Kidney tubule cell (primary cell): ENCODE data around the gene GATC.
A peak's percentile ranks its signal among the peaks of the same experiment; 100 is the strongest.
"Not testable (repeated sequence)": the region's sequence is repeated elsewhere in the genome, so short reads cannot be mapped to it uniquely, and the experiment has no call there.

Source experiments
- DNase-seq: peaks from one replicate; pipeline ENCODE4 v3.0.0-alpha.2; 2018; ENCODE audit warnings: low spot score

The GATC gene

DNA sequence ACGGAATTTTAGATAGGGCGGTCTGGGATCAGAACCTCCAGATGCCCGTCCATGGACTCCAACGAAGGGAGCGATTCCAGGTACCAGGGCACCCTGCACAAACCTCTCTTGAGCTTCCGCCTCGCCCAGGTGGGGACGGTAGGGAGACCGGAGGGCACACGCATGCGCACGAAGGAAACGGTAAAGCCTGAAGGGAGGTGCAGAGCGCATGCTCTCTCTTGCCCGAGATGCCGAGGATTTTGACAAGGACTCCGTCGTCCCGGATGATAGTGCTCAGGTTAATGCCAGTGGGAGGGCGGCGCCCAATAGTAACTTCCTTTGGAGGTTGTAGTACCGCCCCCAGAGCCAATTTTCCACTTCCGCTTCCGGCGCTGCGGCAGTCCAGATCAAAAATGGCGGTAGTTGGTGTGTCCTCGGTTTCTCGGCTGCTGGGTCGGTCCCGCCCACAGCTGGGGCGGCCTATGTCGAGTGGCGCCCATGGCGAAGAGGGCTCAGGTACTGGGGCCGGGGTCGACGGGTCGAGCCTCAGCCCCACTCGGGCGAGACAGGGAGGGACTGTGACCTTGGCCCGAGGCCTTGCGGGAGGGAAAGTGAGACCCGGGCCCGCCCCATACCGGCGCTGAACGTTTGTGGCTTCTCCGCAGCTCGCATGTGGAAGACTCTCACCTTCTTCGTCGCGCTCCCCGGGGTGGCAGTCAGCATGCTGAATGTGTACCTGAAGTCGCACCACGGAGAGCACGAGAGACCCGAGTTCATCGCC, 8.3 kb upstream of the GATC start, which contains the start of gene COX6A1:
Gene COX6A1, plus strand, starts transcription at position 379 of the 760 bp plus-strand sequence. Its CDS starts 14 bp downstream, at position 393.
- peak; percentile 99 for DNase-seq

DNA sequence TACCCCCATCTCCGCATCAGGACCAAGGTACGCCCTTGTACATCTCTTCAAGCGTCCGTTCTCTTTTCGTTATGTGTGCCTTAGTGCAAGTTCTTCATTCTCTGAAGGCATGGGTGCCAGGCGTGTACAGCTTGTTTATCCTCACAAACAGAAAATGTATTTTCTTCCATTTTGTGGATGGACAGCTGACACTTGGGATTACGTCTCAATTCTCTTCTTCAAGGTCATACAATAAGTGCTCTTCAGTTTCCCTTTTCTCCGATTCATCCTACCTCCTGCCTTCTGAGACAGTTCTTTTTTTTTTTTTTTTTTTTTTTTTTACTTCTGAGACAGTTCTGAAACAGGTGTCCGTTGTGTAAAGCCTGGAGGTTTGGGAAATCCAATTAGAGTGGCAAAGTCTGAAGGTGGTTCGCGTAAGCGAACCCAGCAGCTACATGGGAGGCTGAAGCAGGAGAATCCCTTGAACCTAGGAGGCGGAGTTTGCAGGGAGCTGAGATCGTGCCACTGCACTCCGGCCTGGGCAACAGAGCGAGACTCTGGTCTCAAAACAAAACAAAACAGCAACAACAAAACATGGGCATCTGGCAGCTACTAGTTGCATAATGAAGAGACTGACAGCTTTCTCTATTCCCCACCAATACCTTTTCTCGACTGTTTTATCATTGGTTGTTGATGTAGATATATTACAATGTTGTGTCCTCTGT, 7.6 kb upstream of the GATC start:
- peak; percentile 25 for DNase-seq

DNA sequence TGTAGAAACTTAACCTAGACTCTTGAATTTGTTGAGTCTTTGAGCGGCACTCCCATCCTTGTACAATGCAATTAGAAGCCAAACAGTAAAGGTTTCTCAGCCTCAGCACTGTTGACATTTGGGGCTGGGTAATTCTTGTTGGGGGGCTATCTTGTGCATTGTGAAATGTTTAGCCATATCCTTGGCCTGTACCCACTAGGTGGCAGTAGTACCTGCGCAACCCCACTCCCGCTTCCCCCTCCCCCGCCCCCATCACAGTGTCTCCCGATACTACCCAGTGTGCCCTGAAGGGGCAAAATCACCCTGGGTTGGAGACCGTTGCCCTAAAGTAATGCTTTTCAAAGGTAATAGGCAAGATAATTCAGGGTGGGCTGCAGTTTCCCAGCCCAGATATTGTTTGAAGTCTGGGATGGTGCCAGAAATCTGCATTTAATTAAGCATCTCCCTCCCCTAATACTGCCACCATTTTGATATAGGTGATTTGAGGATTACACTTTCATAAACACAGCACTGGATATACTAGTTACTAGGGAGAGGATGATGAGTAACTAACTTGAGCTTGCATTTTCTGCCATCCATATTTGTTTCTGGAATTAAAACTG, 6.5 kb upstream of the GATC start:
- peak; percentile 69 for DNase-seq

DNA sequence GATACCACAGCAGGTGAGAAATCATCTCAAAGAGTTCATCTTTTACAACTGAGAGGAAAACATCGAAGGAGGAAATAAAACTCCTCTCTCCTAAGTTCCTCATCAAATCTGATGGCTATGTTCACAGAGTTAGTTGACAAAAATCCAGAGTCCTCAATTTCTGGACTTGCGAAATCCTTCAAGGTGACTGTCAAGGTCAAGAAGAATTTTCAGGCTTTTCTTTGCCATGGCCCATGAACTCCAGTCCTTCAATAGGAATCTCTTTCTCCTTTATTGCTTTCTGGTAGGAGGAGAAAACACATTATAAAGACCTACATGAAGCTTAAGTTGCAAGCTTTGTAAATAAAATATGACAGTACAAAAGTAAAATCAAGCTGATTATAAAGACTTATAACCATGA, 1.6 kb upstream of the GATC start:
- no peak for DNase-seq

DNA sequence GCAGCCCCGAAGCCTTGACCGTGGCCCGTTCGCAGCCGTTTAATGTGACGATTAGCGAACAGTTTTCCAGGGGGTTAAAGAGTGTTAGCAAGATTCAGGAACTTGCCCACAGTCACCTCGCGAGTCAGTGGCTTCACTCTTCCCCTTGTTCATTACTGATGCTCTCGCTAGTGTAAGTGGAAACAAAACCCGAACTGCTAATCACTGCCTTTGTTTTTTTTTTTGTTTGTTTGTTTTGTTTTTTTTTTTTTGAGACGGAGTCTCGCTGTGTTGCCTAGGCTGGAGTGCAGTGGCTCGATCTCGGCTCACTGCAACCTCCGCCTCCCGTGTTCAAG, 567 bp downstream of the GATC start:
- DNase-seq: not testable (repeated sequence)

DNA sequence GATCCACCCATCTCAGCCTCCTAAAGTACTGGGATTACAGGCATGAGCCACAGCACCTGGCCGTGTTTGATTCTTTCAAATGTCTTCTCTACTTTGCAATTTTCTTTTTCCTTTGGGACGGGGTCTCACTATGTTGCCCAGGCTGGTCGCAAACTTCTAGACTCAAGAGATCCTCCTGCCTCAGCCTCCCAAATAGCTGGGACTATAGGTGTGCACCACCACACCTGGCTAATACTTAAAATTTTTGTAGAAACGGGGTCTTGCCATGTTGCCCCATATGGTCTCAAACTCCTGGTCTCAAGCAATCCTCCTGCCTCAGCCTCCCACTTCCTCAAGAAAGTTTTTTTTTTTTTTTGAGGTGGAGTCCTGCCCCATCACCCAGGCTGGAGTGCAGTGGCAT, 1.7 kb downstream of the GATC start:
- DNase-seq: no peak

DNA sequence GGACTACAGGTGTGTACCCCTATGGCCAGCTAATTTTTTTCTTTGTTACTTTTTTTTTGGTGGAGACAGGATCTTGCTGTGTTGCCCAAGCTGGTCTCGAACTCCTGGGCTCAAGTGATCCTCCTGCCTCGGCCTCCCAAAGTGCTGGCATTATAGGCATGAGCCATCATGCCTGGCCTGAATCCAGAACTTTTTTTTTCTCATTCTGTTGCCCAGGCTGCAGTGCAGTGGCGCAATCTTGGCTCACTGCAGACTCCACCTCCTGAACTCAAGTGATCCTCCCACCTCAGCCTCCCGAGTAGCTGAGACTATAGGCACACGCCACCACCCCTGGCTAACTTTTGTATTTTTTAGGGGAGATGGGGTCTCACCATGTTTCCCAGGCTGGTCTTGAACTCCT, 6.3 kb downstream of the GATC start:
- DNase-seq: not testable (repeated sequence)

DNA sequence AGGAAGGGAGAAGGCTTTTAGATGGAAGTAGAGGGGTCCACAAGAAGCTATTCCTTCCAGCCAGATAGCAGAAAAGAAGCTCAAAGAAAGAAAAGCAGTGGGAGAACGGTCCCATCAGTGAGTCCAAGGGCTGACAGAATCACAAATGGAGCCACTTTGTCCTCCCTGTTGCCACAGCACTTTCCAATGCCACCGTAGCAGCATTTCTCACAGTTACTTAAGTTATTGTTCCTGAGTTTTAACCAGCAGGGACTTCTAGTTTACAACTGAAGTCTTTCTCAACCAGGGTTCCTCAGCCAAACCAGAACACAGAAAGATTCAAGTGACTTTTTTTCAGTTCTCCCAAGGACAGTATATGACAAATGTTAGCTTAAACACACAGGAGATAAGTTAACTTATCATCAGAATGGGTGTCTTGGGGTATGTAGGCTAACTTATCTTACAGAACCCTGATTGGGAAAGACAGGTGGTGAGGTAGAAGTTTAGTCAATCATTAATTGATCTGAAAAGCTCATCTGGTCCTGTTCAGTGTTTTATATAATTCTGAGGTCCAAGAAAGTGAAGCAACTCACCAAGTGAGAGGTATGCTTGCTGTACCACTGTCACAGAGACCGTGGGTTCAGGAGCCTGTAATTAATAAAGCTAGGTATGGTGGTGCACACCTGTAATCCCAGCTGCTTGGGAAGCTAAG, 7.0 kb downstream of the GATC start:
- no peak for DNase-seq

DNA sequence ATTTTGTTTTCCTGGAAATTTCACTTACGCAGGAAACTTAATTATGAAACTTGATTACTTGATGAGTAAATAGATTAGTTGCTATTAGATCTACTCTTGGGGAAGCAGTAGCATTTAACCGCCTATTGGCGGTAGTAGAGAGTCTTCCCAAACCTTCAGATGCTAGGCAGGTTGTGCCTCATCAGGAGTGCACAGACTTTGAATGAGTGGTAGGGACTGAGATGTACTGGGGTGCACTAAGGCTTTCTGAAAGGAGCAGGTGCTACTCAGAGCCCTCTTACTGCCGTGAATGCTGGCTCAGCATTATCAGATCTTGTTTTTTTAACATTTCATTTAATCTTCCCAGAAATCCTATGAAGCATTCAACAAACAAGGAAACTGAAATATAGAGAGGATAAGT, 7.7 kb downstream of the GATC start:
- peak; percentile 45 for DNase-seq

DNA sequence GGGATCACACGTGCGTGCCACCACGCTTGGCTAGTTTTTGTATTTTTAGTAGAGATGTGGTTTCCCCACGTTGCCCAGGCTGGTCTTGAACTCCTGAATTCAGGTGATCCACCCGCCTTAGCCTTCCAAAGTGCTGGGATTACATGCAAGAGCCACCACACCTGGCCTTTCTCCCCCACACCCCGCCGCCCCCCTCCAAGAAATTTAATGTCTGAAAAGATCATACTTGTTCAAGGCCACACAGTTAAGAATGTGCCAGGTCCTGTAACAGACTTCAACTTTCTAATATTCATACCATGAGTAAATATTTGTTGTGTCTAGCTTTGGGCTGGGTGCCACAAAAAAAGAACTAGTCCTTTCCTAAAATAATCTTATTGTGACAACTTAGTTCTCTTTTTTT, 9.1 kb downstream of the GATC start:
- DNase-seq: no peak

DNA sequence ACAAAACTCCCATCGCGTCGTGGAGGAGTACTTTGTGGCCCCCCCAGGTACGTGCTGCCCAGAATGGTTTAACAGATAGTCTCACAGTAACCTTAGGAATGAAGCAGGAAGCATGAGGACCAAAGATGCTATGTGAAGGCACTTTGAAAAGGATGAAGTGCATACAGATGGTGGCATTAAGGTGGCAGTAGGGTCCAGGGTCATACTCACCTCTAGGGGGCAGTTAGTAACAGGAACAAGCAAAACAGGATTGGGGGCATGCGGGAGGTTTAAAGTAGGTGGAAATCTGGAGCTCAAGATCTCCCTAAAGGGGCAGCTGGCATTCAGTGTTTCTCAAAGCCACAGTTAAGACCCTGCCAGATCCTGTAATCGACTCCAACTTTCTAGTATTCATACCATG, 10.9 kb downstream of the GATC start:
- no peak for DNase-seq

DNA sequence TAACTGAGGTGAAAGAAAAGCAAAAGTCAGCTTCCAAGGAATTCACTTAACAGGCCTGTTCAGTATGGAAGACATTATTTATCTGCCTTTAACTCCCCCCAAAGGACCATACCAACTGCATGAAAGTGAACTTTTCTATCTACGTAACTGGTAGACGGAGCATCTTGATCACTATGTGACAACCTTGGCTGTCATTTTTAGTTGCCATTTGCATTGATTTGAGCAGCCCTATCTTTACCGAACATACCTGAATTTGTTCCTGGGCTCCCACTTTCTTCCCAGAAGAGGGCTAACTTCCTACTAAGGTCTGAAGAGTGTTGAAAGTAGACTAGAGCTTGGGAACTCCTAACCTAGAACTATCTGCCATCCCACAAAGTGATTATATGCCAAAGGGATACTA, 13.9 kb downstream of the GATC start:
- no peak for DNase-seq

DNA sequence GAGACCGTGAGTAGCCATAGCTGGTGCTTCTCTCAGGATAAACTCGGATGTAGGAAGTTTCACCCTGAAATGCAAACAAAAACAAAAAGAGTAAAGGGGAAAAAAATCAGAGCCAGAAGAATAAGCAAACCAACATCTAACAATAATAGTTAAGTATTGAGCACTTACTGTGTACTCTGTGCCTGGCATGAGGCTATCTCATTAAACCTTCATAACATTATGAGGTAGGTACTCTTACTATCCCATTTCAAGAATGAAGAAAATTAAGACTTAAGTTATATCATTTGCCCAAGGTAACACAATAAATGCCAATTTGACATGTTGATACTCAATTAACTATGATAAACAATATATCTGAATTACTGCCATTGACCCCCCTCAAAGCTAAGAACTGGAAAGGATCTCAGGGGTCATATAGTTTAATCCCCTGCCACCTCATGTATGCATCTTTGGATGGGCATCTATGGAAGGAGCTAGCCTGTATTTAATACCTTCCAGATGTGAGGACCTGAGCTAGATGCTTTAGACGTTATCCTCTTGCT, 15.9 kb downstream of the GATC start:
- no peak for DNase-seq

DNA sequence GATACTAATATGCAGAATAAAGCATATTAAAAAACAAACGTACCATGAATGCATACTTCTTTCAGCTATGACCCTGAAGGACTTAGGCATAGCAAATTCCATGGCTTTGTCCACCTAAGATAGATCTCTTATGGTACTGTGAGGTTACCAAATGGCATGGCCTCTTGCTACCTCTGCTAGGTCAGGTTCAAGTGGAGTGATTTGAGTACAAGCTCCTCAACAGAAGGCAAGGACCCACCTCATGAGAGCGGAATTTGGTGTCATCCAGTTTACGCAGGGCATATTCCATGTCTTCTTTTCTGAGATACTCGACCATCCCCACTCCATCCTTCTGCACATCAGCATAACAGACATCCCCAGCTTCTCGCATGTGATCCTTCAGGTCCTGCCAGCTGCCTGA, 17.5 kb downstream of the GATC start:
- DNase-seq: no peak

DNA sequence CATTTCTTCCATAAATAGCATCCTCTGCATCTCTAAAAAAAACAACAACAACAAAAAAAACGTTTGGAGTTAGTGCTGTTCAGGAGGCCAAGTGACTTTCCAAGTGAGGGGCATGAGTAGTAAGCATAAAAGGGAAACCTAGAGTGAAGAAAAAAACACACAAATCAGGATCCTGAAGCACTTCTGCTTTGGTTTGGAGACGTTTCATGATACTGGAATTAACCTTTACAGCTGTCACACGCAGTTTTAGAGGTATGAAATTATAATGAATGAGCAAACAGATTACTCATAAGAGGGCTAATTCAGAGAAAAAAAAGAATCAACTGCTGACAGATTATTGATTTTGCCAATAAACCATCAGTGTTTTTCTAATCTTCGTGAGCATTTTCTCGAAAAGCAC, 19.5 kb downstream of the GATC start:
- no peak for DNase-seq

DNA sequence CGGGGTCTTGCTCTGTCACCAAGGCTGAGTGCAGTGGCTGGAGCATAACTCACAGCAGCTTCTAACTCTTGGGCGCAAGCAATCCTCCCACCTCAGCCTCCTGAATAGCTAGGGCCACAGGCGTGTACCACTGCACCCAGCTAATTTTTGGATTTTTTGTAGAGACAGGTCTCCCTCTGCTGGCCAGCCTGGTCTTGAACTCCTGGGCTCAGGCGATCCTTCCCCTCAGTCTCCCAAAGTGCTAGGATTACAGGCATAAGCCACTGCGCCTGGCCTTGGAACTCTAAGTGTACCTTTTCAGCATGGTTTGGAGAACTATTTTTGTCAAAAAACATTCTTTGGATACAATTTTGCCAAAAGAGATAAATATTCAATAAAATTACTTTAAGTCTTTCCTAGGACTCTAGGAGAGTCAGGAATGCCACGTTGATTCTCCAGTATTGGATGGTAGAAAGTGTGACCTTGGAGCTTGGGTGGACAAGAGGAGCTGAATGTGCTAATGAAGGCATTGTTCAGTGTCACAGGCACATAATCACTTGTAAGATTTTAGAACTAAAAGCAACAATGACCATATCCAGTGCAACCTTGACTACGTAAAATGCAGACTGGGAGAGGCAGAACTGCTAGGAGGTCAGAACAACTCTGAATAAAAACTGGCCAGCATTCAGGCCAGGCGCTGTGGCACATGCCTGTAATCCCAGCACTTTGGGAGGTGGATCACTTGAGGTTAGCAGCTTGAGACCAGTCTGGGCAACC, 20.5 kb downstream of the GATC start:
- peak; percentile 51 for DNase-seq

DNA sequence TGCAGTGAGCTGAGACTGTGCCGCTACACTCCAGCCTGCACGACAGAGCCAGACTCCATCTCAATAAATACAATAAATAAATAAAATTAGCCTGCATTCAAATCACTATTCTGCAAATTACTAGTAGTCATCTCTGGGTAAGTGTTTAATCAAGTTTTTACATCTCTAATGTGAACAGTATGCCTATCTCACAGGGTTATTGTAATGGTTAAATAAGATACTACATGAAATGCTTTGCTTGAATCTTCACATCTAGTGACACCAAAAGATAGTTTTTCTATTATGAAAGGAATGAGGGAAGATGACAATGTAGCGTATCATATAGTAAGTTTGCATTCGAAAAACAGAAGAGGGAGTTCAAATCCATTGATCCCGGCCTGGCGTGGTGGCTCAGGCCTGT, 21.2 kb downstream of the GATC start:
- DNase-seq: no peak

DNA sequence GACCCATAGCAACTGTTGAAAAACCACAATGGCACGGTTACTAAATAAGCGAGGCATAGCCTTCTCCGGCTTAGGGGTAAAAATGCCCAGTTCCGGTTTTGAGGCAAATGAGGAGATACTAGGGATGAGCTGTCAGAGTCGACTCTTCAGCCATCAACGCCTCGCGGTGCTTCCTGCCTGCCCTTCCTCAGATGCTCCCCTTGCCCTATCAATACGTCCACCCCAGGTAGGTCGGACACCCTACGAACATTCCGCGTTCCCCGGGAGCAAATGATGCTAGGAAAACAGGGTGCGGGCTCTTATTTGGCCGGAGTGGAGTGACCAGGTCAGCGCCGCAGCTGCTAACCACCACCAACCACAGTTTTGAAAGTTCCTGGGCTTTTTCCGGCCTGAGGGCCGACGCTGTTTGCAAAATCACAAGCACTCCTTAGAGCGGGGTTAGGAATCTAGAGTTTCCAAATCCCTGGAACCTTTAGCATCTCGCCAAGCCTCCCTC, 22.1 kb downstream of the GATC start:
- DNase-seq: peak; percentile 66

DNA sequence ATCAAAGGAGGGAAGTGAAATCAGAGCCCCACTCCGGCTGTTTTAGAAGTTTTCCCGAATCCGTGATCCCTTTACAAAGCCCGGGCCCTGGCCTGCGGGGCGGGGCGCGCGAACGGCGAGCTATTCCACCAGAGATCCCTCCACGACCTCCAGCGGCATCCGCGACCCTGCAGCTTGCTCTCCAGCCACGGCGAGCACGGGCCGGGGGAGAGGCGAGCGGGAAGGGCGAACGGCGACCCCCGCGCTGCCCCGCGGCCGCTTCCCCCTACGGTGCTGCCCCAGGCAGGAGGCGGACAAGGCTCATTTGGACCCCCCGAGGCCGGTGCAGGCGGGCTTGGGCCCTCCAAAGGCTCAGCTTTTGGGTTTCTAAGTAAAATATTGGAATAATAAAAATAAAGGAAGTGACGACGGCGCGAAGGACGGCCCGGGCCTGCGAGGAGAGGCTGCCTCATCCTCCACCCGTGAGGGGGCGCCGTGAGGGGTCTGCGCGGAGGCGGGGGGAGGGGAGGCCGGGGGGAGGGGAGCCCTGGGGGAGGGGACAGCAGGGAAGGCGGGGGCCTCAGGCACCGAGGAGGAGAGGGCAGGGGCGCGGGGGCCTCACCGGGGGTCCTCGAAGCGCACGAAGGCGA, 22.7 kb downstream of the GATC start:
- peak; percentile 26 for DNase-seq

DNA sequence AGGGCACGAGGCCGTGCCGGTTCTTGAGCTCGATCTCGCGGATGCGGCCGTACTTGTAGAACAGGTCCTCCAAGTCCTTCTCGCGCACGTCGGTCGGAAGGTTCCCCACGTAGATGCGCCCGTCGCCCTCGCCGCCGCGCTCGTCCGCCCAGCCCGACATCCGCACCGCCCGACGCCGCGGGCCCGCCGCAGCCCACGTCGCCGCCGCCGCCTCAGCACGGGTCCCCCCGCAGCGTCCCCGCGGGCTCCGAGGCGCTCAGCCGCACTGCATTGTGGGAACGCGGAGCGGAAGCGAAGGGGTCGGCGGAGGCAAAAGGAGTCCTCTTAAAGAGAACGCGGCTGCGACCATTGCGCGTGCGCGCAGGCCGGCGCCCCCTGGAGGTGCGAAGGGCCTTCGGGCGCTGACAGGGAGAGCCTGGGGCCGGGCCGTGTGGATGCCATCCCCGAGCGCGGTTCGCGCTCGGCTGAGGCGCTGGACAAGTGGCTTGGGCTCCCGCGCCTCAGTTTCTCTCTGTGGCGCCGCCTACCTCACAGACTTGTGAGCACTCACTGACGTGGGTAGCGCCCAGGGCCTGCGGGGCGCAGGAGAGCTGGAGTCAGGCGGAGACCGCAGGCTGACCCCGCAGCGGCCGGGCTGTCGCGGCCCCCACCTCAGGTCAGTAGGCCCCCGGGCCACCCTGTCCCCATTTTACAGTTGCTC, 23.4 kb downstream of the GATC start, which contains the start of gene SRSF9:
Gene SRSF9, minus strand, starts transcription at position 299 of the 700 bp plus-strand sequence. Its CDS starts 139 bp downstream, at position 160.
- peak; percentile 98 for DNase-seq
